GM18907 (cell line): ENCODE data around the gene MYRIP.

Source experiments
- ATAC-seq: cut with Tn5 transposase; IDR thresholded peaks from one replicate; pipeline ENCODE4 v1.9.1; 2021; ENCODE audit warnings: mild to moderate bottlenecking, moderate library complexity; ENCODE audit not compliant: unreplicated experiment

Gene MYRIP

DNA sequence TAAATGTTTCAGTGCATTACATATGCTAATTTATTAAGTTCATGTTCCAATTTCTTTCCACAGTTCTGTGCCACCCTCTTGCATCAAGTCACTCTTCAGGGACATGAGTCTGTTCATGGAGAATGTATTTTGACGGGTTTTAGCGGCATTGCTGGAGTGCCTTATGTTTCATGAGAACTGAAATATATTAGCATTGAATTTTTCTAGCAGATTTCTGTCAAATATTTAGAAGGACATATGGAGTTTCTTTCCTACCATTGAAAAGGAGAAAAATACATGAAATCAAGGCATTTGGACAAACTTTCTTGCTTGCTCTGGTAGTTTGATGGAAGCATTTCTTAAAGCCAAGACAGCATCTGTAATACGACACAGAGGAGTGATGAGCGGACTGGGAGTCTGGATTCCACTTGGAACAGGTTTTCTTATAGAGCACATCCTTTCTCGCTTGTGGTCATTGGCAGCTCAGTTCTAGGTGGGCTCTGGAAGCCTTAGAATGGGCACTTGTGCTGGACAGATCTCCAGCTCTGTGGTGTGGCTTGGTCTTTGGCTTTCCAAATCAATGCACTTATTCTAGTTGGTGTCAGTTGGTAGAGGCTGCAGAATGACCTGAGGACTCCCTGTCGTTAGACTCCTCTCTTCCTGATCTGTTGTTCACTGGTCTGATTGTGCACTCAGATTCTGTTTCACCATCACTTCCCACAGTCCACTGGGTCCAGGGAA is 415.5 kb downstream of the MYRIP start:
- no peak for ATAC-seq

DNA sequence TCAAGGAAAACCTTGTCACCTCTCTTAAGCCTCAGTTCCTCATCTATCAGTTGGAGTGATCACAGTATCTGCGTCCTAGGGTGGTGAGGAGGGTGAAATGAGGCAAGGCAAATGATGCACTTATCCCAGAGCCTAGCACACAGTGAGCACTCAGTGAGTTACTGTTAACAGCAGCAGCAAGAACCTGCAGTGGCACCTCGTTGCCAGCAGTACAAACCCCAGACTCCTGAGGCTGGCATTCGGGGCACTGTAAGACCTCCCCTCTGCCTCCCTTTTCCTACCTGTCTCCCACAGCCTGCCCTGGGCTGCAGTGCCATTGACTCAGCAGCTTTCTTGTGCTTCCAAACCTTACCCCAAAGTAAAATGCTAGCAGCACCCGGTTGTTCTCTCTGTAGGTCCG is 417.2 kb downstream of the MYRIP start:
- no peak for ATAC-seq

- no peak for ATAC-seq
These were observed 419.5 kb downstream of the MYRIP start for GRCh38 chr3:40228792-40229350.

- no peak for ATAC-seq
These were observed 420.0 kb downstream of the MYRIP start for GRCh38 chr3:40229386-40229785.

DNA sequence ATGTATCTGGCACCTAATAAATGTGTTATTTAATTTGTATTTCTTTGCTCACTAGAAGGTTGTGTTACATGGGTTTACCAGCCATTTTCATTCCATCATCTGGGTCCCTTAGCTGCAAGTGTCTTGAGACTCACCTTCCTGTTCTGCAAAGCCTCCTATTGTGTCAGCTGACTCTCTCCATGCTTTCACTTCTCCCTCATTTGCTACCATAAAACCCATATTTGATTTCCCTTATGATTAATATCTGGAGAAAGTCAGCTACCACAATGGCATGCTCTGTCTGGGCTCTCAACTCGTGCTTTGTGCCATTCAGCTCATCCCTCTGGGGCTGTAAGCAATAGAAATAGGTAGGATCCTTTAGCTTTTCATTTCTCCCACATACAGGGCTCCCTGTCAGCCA is 420.6 kb downstream of the MYRIP start:
- no peak for ATAC-seq

DNA sequence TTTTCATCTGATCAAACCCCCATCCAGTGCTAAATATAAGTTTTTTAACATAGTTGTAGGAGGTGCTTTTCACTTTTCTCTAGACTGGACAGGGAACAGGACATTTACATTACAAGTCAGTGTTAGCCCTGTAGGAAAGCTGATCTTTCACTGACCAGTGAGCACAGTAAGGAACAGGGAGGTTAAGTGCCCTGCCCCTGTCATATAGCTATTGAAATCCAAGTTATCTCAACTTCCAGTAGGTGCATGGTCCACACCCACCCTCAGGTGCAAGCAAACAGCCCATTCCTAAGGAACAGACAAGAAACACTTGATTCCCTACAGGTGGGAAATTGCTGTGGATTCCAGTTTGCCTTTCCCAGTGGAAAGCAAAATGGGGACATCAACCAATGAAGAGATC is 421.0 kb downstream of the MYRIP start:
- ATAC-seq, result no peak

GRCh38 chr3:40232626-40233025 is 423.2 kb downstream of the MYRIP start:
- no peak for ATAC-seq

- ATAC-seq, result no peak
These were observed 427.8 kb downstream of the MYRIP start for GRCh38 chr3:40237159-40237558.

DNA sequence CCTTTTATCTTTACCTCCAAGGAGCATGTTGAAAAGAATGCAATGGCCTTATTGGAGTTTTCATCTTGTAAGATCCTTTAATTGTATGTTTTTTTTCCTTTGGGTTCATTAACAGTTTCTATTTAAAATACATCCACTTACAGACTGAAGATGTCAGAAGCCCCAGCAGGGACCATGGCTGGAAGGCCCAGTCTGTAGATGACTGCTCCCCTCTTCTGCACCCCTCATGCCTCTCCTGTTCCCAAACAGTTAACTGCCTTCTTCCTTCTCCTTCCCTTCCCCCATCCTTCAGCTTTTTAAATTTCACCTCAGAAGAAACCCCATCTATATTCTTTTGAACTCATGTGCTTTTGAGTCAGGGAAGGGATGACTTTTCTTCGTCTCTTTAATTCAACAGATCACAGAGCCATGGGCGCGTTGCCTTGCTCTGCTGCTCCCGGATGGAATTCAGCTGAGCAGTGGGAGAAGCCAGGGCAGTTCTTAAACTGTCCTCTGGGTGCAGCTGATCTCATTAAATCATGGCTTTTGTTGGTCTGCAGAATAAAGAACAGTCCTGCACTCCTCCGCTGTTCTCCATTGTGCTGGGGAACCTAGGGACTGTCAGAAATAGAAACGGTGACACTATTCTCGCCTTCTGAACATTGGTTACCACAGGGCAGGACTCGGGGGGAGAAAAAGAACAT is 428.6 kb downstream of the MYRIP start:
- no peak for ATAC-seq

DNA sequence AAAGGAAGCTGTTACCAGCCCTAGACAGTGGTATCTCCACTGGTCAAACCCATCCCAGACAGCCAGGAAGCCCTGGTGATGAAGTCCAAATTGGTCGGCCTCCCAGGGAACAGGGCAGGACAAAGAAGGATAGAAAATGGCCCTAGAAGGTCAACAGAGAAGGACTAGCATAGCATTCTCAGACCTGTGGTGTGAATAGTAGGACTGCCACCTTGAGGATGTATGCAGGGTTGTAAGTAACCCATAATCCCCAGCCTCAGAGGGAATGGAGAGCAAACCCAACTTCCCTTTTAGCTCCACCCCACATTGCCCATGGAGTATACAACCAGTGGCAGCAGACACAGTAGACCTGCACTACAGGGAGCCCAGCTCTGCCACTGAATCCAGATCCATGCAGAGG is 431.5 kb downstream of the MYRIP start:
- ATAC-seq, result no peak

DNA sequence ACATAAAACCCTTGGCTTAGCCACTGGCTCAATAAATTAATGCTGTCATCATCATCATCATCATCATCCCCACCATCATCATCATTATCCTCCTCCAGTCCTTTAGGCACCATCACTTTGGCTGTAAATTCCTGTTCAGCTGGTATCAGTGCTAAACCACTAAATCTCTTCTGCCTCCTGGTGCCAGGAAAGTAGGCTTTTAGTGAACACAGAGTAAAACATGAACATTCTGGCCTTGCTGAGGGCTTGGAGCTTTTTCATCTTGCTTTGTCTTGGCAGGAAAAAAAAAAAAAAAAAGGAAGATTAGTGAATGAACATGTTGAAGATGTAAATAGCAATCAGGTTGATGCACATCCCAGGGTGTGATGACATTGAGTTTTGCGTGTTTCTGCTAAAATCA is 432.8 kb downstream of the MYRIP start:
- no peak for ATAC-seq

- no peak for ATAC-seq
These were observed 433.2 kb downstream of the MYRIP start for GRCh38 chr3:40242638-40243037.

DNA sequence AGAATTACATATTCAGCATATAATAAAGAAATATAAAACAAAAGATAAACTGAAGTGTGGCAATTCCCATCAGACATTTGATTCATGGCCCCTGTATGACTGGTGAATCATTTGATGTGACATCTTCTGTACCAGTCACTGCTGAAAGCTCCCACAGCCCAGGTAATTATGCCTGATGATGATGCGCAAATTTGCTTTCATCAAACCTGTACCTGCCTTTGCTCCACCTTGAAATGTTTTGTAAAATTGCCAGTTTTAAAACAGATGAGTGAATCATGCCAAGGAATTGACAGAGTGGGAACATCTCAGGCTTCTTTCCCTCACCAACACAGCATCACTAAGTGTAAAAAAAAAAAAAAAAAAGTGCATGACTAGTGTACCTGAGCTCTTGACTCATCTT is 433.6 kb downstream of the MYRIP start:
- ATAC-seq, result no peak

DNA sequence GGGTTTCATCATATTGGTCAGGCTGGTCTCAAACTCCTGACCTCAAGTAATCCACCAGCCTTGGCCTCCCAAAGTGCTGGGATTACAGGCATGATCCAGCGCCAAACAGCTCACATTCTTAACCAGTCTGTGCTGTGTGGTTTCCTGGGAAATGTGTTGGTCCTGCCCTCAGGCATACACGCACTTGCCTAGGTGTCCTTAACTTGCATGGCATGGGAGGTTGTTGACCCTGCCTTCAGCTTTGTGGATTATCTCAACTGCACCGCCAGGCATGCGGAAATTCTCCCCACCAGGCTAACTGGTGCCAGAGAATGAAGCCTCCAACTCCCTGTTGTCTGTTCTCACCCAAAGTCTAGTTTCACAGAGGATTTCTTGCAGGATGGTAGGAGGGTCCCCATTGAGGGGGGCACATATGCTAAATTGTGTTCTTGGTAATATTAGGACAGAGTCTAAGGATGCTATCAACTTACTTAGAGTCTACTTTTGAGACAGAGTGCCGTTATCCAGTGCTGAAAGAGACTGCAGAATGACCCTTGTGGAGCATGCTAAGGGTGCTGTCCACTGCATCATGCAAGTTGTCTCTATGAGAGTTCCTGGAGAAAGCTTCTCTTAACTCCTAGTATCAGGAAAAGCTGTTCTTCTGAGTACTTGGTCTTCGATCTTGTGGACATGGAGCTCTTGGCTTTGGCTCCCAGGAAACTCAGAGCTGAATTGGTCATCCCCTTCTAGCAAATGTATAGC is 438.5 kb downstream of the MYRIP start:
- ATAC-seq, result no peak

GRCh38 chr3:40248591-40248990 is 439.2 kb downstream of the MYRIP start:
- no peak for ATAC-seq

GRCh38 chr3:40249168-40249567 is 439.8 kb downstream of the MYRIP start:
- ATAC-seq, result no peak

- ATAC-seq, result no peak
These were observed 445.1 kb downstream of the MYRIP start for GRCh38 chr3:40254491-40254890.

DNA sequence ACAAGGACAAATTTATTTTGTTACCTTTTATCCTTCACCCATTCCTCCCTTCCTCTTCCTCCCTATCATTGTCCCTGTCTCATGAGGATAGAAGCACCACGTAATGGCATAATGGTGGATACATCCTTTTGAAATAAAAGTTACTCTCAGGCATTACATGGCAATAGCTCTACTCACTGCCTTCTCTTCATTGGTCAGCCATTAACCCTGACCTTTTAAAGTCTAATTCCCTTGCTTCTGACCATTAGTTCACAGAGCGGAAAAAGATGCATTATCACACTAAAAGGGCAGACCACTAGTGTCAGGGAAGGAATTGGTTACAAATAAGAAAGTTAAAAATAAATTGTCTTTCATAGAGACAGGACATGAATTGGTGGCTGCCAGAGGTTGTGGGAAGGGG is 445.5 kb downstream of the MYRIP start:
- no peak for ATAC-seq

GRCh38 chr3:40255532-40255931 is 446.1 kb downstream of the MYRIP start:
- ATAC-seq, result no peak

- ATAC-seq, result no peak
These were observed 448.7 kb downstream of the MYRIP start for GRCh38 chr3:40258064-40258463.

- ATAC-seq, result no peak
These were observed 449.1 kb downstream of the MYRIP start for GRCh38 chr3:40258555-40258954.

DNA sequence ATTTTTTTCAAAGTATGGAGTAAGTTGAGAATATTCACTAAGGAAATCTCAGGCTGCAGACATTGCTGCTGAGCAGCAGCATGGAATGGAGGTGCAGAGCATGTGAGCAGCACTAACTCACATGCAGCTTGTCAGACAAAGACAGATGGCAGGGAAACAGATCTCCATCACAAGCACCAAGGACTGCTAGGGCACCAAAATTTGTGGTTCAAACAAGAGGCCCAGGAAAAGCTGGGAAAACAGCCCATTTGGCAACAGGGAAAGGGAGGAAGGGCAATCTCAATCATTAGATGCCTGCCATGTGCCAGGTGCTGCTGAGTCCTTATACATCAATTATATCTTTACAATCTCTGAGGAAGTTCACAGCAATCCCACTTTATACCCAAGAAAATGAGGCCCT is 452.9 kb downstream of the MYRIP start:
- no peak for ATAC-seq
